ENCODE measurements around the gene MED9.
A peak's percentile ranks its signal among the peaks of the same experiment; 100 is the strongest.
"Not testable (repeated sequence)": the region's sequence is repeated elsewhere in the genome, so short reads cannot be mapped to it uniquely, and the experiment has no call there.

MED9 gene

DNA sequence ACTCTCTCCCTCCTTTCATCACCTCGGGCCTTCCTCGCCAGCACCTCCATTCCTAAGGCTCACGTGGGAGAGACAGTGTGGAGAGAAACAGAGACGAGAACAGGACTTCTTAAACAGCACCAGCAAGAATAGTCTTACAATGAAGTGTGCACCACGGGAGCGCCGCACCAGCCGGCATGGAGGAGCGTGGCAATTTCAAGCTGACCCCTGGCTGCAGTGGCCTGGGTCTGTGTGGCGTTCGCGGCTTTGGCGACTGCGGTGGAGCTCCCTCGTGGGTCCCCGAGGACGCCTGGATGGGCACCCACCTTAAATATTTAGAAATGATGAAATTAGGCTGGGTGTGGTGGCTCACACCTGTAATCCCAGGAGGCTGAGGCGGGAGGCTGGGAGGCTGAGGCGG is 20.5 kb upstream of the MED9 start:
- DNase-seq = no peak

DNA sequence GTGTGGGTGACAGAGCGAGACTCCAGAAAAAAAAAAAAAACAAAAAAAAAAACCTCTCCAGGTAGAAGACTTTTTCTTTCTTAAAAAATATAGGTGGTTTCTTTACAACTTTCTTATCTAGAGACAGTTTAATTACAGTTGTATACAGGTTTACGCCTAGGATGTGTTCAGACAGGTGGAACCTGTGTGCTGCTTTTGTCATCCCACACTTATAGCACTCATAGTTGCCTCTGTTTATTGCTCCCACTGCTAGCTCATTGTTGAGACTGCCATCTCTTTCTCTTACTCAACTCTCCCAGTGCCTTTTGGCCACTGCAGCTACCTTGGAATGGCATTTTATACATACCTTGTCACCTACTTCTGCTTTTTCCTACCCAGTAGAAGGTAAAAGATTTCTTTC is 19.1 kb upstream of the MED9 start:
- DNase-seq = no peak

DNA sequence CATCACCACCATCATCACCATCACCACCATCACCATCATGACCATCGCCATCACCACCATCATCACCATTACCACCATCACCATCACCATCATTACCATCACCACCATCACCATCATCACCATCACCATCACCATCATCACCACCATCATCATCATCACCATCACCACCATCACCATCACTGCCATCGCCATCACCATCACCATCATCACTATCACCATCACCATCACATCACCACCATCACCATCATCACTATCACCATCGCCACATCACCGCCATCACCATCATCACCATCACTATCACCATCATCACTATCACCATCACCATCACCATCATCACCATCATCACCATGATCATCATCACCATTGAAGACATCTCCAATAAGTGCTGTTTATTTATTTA is 16.8 kb upstream of the MED9 start:
- no peak for DNase-seq

DNA sequence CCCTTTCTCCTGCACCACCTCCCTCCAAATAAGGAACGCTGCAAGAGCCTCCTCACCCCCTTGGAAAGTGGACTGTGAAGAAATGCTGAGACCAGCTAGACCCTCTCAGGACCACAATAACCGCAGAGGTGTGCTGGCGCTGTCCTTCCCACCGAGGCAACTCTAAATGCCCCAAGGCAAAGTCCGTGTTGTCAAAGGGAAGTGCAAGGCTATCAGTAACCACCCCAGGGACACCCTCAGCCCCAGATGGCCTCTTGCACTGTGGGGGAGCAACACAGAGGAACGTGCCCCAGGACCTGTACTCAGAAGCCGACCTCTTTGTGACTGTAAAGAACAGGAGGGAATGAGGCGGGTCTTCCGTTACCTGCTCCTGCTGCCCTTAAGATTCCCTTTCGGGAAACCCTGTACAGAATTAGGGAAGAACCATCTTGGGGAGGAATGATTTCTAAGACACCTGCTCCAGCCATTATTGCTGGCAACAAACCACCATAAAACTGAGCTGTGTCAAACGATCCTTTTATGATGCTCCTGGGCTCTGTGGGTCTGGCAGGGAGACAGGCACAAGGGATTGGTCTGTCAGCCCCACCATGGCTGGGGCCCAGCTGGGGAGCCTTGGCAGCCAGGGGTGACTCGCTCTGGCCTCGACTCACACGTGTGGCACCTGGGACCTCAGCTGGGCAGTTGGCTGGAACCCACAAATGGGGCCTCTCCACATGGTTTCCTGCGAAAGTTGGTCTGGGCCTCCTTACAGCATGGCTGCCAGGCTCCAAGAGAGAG is 14.6 kb upstream of the MED9 start:
- DNase-seq = no peak

DNA sequence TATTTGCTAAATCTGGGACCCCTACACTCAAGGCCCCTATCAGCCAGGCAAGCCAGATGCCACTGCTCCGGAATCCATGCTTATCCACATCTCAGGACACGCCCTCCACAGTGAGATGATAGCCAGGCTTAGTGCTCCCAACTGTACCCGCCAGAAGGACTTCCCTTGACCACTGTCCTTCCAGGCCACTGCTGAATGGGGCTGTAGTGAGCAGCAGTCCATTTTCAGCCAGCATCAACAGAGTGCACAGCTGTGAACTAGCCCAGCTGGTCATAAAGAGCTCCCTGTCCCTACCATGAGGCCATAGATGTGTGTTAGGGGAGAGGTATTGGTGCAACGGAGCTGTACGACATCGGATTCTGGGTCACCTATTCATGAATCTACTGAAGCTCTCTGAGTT is 13.0 kb upstream of the MED9 start:
- DNase-seq = no peak

DNA sequence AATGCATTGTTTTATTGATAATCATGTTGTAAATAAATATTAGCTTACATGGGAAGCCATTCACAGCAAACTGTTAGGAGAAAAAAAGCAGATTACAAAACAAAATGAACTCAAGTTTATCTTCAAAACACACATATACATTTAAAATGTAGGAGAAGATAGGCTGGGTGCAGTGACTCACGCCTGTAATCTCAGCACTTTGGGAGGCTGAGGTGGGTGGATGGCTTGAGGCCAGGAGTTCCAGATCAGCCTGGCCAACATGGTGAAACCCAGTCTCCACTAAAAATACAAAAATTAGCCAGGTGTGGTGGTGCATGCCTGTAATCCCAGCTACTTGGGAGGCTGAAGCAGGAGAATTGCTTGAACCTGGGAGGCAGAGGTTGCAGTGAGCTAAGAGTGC is 10.9 kb upstream of the MED9 start:
- DNase-seq = not testable (repeated sequence)

DNA sequence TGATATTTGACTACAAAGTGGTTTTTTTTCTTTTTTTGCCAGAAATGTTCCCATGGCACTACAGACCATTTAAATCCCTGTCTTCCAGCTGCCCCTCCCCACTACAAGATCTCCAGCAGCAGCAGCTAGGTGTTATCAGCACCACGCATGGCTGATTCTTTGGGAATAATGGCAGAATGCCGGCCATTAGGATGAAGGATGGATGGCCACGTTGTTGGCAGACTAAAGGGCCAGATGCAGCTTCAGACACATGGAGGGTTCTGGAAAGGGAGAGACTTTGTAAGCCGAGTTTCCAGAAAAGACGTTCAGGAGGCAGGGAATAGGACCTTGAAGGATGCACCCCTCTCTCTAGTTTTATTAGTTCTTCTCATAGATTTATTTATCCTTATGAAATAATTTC is 10.3 kb upstream of the MED9 start:
- no peak for DNase-seq

DNA sequence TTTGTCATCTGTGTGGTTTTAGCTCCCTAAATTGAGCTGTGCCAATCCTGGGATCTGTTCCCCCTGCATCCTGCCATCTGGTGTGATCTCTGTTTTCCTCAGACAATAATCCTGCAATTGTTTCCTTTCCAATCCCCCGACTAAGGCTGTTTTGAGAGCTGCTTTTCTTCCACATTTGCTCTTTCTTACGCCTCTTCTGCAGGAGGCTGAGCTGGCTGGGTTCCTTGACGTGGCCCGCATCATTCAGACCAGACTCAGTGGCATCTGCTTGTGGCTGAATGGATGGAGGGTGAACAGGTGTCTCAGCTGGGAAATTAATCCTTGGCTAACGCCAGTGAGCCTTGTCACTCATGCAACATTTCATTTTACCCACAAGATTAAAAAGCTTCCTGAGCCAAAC is 9.8 kb upstream of the MED9 start:
- DNase-seq = no peak

DNA sequence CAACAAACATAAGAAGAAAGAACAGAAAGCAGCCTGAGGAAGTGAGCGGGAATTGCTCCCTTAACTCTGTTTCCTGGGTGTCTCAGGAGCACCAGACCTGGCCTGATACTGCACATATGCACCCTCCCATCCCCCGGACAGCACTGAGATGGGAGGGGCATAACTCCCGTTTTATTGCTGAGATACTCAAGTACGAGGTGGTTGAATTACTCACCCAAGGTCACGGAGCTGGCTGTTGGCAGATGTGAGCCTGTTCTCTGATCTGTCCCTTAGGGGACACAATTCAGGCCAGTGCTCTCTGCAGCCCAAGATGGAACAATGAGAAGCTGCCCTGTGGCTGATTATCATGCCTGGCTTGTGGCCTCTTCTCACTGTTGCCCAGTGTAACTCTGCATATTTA is 9.1 kb upstream of the MED9 start:
- no peak for DNase-seq

DNA sequence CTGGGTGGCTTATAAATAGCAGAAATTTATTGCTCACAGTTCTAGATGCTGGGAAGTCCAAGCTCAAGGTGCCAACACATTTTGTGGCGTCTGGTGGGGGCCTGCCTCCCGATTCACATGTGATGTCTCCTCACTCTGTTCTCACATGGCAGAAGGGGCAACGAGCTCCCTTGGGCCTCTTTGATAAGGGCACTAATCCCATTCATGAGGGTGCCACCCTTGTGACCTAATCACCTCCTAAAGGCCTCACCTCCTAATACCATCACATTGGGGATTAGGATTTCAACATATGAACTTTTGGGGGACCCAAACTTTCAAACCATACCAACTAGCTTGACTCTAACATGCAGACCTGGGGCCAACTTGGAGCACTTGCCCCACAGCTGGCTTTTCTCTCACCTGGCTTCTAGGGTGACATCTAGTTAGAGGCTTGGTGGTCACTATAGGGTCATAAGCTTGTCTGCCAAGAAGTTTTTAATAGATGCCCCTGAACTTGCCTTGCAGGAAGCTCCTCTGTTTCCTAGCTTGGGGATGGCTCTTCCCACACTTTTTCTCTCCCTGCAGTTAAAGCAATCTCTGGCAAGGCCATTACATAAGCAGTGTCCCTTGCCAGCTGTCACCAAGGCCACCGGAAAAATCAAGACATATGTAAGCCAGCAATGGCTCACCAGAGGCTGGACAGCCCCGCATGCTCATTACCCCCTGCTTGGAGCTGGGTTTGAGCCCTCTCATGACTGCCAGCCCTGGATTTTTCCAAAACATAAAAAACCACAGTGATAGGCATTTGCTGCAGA is 8.4 kb upstream of the MED9 start:
- DNase-seq = no peak

DNA sequence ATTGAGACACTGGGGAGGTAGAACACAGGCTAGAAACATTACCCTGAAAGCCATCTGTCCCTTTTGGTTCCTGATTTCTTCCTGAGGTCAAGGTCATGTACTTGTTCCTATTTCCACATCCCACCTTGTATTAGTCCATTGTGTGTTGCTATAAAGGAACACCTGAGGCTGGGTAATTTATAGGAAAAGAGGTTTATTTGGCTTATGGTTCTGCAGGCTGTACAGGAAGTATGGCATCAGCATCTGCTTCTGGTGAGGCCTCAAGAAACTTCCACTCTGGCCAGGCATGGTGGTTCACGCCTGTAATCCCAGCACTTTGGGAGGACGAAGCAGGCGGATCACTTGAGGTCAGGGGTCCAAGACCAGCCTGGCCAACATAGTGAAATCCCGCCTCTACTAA is 7.4 kb upstream of the MED9 start:
- no peak for DNase-seq

DNA sequence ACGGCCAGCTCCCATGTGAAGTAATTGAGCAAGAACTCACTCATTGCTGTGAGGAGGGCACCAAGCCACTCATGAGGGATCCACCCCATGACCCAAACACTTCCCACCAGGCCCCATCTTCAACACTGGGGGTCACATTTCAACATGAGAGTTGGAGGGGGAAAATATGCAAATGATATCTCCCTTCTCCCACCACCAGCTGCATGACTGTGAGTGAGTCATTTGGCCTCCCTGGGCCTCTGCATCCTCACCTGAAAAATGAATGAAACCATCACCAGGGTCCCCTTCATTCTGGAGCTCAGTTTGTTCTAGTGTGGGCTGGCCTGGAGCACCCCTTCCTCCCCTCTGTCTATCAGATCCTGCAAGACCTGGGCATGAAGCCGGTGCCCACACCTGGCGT is 6.8 kb upstream of the MED9 start:
- DNase-seq = no peak

DNA sequence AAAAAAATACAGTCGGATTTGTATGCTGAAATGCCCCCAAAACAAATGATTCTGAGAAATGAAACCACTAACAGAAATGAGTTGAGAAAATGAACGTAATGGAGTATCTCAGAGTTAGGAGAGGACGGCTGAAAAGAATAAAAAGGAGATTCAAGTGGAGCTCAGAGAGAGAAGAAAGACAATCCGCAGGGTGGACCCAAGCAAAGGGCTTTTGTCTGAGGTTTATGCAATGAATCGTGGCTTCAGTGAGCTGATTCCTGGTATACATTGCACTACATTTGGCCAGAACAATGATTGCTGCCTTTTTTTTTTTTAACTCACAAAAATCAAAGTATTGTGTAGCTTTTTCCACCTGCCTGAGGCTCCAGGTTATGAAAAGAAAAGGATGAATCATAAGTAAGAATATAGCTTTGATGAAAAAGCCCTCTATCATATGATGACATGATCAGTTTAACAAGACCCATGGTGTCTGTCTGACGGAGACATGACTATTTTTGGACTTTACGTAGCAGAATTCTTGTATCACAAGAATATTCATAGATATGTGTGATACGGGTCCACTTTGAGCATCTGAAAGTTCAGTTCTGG is 4.4 kb upstream of the MED9 start:
- DNase-seq = no peak

DNA sequence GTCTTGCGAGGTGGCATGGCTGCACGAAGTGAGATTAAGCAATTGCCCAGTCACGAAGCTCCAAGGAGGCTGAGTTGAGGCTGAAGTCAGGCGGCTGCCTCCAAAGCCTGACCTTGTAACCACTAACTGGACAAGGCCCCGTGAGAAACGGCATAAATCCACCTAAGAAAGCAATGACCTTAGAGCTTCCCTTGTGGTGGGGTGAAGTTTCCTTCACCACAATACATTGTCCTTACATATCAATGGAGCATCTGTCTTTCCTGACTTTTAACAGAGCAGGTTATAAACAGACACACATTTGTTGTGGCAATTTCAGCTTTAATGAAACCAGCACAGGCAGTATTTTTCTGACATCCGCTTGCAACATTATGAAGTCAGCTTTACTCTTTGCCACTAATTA is 2.5 kb upstream of the MED9 start:
- no peak for DNase-seq

DNA sequence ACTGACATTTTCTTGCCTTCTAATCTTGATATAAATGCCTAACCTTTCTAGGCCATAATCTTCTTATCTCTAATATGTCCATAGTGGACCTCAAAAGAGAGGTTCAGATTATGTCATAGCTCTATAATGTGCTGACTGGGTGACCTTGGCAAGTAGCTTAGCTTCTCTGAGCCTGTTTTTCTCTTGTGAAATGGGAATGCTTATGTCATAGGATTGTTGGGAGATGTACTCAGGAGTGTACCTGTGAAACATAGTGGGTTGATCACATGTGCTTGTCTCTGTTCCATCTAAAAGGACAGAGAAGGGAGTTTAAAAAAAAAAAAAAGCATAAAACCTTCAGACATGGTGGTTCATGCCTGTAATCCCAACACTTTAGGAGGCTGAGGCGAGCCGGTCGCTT is 2.4 kb downstream of the MED9 start:
- no peak for DNase-seq

DNA sequence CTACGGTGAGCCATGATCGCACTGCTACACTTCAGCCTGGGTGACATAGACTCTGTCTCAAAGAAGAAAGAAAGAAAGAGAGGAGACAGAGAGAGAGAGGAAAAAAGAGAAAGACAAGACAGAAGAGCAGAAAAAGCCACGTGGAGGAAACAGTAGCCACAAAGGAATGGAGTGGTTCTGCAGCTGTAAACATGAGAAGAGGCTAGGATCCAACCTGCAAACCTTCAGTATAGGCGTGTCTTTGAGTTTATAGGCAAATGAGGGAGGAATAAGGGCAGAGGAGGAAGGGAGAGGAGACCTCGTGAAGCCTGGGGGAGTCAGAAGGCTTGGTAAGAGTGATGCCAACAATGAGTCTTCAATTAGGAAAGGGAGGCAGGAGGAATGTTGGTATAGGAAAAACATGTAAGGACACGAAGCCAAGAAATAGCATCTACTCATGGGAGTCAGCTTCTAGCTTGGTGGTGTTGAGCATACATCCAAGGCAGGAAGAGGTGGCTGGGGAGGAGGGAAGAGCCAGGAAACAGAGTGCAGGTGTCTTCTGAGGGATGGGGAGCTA is 3.9 kb downstream of the MED9 start:
- DNase-seq = no peak

DNA sequence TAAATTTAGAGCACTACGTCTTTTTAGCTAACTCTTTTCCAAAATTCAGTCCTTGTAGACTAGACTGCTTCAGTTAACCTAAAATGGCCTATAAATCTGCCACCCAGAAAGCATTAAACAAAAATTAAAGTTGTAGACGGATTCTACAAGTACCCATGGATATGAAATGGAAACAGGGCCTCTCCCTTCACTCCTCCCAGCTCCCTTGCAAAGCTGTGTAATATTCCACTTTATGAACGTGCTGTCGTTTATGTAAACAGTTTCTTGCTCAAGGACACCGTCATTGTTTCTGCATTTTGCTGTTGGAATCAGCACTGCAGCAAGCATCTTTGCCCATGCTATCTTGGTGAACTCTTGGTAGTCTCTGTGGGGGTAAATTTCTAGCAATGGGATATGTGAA is 5.1 kb downstream of the MED9 start:
- no peak for DNase-seq

DNA sequence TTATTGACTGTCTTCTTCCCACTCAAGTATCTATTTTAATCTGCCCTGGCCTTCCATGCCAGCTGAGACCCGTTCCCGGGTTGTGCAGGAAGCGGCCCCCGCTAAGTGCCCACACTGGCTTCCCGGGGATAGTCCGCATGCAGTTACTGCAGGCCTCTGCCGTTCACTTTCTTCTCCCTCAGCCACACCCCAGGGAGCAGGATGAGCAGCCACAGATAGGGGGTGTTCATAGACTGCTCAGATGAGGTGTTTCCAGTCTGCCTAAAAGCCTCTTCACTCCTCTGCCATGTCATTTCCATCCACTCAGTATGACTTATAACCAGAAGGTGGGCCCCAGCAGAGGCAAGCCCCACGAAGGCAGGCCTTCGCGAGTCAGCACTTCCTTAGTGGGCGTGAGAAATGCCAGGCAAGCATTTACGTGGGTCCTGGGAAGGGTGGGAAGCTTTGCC is 7.7 kb downstream of the MED9 start:
- DNase-seq = peak; percentile 12

DNA sequence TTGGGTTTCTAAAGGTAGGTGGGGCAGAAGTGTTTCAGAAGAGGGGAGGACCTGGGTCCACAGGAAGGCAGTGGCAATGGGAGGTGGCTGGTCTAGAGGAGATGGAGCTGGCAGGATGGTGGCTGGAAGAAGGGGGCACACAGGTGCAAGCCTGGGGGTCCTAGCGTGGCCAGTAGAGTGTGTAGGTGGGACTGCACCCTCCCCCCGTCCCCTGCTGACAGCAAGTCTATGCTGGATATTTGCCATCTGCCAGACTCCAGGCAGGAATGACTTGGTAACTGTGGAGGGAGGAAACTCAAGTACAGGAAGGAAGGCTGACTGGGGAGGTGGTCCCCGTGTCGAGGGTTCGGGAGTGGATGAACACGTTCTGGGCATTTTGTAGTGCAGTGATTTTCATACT is 8.6 kb downstream of the MED9 start:
- no peak for DNase-seq

DNA sequence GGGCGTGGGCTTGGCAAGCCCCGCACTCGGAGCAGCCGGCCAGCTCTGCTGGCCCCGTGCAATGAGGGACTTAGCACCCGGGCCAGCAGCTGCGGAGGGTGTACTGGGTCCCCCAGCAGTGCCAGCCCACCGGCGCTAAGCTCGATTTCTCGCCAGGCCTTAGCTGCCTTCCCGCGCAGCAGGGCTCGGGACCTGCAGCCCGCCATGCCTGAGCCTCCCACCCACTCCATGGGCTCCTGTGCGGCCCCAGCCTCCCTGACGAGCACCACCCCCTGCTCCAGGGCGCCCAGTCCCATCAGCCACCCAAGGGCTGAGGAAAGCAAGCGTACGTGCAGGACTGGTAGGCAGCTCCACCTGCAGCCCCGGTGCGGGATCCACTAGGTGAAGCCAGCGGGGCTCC is 9.6 kb downstream of the MED9 start:
- not testable (repeated sequence) for DNase-seq

DNA sequence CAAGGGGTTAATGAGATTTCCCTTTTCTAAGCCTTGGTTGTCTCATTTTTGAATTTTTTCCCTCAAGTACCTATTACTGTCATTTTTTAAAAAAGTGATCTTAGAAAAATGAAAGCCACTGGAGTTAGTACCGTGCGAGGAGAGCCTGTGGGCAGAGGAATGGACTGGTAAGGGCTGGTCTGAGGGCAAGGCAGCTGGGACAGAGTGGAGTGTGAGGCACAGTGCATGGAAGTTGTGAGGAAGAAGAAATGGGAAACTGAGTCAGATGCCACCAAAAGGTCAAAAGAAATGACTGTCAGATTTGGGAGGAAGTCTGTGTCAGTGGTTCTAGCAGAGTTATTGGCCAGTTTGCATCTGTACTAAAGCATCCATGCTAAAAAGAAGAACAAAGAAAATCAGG is 11.2 kb downstream of the MED9 start:
- DNase-seq = no peak

DNA sequence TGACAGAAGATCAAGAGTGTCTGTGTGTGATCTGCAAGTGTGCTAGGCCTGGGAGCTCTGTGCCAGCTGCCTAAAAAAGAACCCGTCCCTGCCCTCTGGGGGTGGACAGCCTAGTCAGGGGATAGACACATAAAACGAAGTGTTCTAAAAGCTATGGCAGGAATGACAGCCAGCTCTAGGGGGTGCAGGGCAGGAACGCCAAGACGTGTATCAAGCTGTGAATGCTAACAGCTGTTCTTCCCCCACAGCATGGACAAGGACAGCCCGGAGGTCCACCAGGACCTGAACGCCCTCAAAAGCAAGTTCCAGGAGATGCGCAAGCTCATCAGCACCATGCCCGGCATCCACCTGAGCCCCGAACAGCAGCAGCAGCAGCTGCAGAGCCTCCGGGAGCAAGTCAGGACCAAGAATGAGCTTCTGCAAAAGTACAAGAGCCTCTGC is 14.3 kb downstream of the MED9 start:
- no peak for DNase-seq

DNA sequence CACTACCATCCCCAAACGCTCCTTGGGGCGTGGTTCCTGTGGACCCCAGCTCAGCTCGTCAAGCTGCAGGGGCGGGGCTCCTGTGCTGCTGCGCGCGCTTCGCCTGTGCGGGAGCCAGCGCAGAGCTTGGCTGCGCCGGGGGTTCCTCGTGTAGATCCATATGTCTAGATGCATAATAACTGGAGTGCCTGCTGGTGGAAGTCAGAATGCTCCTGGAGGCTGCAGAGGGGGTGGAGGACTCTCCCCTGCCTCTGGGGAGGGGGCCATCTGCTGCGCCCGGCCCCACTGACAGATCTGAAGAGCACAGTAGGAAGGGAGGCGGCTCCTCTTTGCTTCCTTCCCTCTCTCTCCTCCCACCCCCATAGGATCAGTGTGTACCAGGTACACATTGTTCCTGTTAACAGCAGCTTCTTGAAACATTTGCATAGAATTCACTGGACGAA is 14.8 kb downstream of the MED9 start:
- DNase-seq = no peak

DNA sequence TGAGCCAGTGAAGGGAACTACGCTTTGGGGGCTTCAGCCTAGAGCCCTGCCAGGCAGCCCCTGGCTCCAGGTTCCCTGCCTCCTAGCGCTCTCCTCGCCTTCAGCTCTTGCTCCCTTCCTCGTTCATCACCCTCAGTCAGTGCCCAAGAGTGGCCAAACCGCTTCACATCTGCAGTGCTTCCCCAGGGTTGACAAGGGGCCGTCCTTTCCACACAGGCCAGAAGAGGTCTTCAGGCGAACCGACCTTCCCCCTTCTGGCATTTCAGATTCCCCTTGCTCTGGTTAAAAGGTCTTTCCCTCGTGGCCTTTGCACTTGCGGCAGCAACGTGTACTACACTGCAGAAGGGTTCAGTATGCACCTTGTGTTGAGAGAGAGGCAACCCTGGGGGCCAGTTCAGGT is 15.3 kb downstream of the MED9 start:
- DNase-seq = no peak
